HEK293 (cell line): ENCODE data around the gene IFT122.

Experiments used
- GLI4 ChIP-seq: fragments of 450-650 bp; formaldehyde crosslinking; IDR thresholded peaks from 2 replicates; pipeline ENCODE4 v1.5.1; 2016; ENCODE audit warnings: missing biosample characterization, missing genetic modification characterization
- KLF9 ChIP-seq: fragments of 450-650 bp; formaldehyde crosslinking; IDR thresholded peaks from 2 replicates; pipeline ENCODE4 v1.5.1; 2016; ENCODE audit warnings: missing biosample characterization, missing genetic modification characterization, low read depth
- MZF1 ChIP-seq: fragments of 450-650 bp; formaldehyde crosslinking; IDR thresholded peaks from 2 replicates; pipeline ENCODE4 v1.5.1; 2017; ENCODE audit warnings: missing biosample characterization, missing genetic modification characterization, borderline replicate concordance
- OSR2 ChIP-seq: fragments of 450-650 bp; formaldehyde crosslinking; IDR thresholded peaks from 2 replicates; pipeline ENCODE4 v1.5.1; 2016; ENCODE audit warnings: missing biosample characterization, missing genetic modification characterization
- OVOL3 ChIP-seq: fragments of 450-650 bp; formaldehyde crosslinking; IDR thresholded peaks from 2 replicates; pipeline ENCODE4 v1.5.1; 2016; ENCODE audit warnings: missing biosample characterization, missing genetic modification characterization
- RBAK ChIP-seq: fragments of 450-650 bp; formaldehyde crosslinking; IDR thresholded peaks from 2 replicates; pipeline ENCODE4 v1.5.1; 2016; ENCODE audit warnings: missing biosample characterization, missing genetic modification characterization
- ZFHX2 ChIP-seq: fragments of 450-650 bp; formaldehyde crosslinking; conservative IDR thresholded peaks from 2 replicates; pipeline ENCODE4 v1.5.1; 2016; ENCODE audit warnings: missing biosample characterization, missing genetic modification characterization
- ZNF202 ChIP-seq: fragments of 450-650 bp; formaldehyde crosslinking; IDR thresholded peaks from 2 replicates; pipeline ENCODE4 v1.5.1; 2016; ENCODE audit warnings: missing biosample characterization, missing genetic modification characterization, borderline replicate concordance
- ZNF211 ChIP-seq: fragments of 450-650 bp; formaldehyde crosslinking; IDR thresholded peaks from 2 replicates; pipeline ENCODE4 v1.5.1; 2016; ENCODE audit warnings: low read depth, missing biosample characterization, missing genetic modification characterization
- ZNF223 ChIP-seq: fragments of 450-650 bp; formaldehyde crosslinking; IDR thresholded peaks from 2 replicates; pipeline ENCODE4 v1.5.1; 2016; ENCODE audit warnings: missing biosample characterization, missing genetic modification characterization
- ZNF274 ChIP-seq, 2 experiments: fragments of 200-500 bp in 1 of 2; fragments of 450-650 bp in 1 of 2; sonication (Bioruptor generic) in 1 of 2; formaldehyde crosslinking in 1 of 2; IDR thresholded peaks; 2 replicates each; pipeline versions ENCODE4 v1.5.1 to v1.6.1; 2014 to 2016; ENCODE audit warnings: borderline replicate concordance in 1 of 2, inconsistent platforms in 1 of 2, low read length in 1 of 2, missing biosample characterization in 1 of 2, missing genetic modification characterization in 1 of 2
- ZNF292 ChIP-seq: fragments of 450-650 bp; formaldehyde crosslinking; IDR thresholded peaks from 2 replicates; pipeline ENCODE4 v1.5.1; 2016; ENCODE audit warnings: low read depth, missing biosample characterization, missing genetic modification characterization, borderline replicate concordance
- ZNF394 ChIP-seq: fragments of 450-650 bp; formaldehyde crosslinking; IDR thresholded peaks from 2 replicates; pipeline ENCODE4 v1.5.1; 2016; ENCODE audit warnings: missing biosample characterization, missing genetic modification characterization, mild to moderate bottlenecking, moderate library complexity, borderline replicate concordance
- ZNF48 ChIP-seq: fragments of 450-650 bp; formaldehyde crosslinking; IDR thresholded peaks from 2 replicates; pipeline ENCODE4 v1.5.1; 2016; ENCODE audit warnings: missing biosample characterization, missing genetic modification characterization
- ZNF510 ChIP-seq: fragments of 450-650 bp; formaldehyde crosslinking; IDR thresholded peaks from 2 replicates; pipeline ENCODE4 v1.5.1; 2018; ENCODE audit warnings: mild to moderate bottlenecking, missing genetic modification characterization, missing biosample characterization; ENCODE audit not compliant: insufficient replicate concordance
- ZNF610 ChIP-seq: fragments of 450-650 bp; formaldehyde crosslinking; IDR thresholded peaks from 2 replicates; pipeline ENCODE4 v1.5.1; 2016; ENCODE audit warnings: missing biosample characterization, missing genetic modification characterization, borderline replicate concordance
- ZNF654 ChIP-seq: fragments of 450-650 bp; formaldehyde crosslinking; IDR thresholded peaks from 2 replicates; pipeline ENCODE4 v1.5.1; 2016; ENCODE audit warnings: low read depth, missing biosample characterization, missing genetic modification characterization
- ZNF660 ChIP-seq: fragments of 450-650 bp; IDR thresholded peaks from 2 replicates; pipeline ENCODE4 v1.5.1; 2018; ENCODE audit warnings: missing biosample characterization, mild to moderate bottlenecking, missing genetic modification characterization
- ZNF843 ChIP-seq: fragments of 450-650 bp; formaldehyde crosslinking; IDR thresholded peaks from 2 replicates; pipeline ENCODE4 v1.5.1; 2016; ENCODE audit warnings: missing biosample characterization, missing genetic modification characterization
- TF ChIP-seq, protein P1 (sequence below): fragments of 450-650 bp; formaldehyde crosslinking; IDR thresholded peaks from 2 replicates; pipeline ENCODE4 v1.5.1; 2016; ENCODE audit warnings: missing biosample characterization, missing genetic modification characterization, low read depth
- TF ChIP-seq, protein P2 (sequence below): fragments of 450-650 bp; formaldehyde crosslinking; IDR thresholded peaks from 2 replicates; pipeline ENCODE4 v1.5.1; 2017; ENCODE audit warnings: missing biosample characterization, mild to moderate bottlenecking, missing genetic modification characterization, moderate library complexity
- TF ChIP-seq, protein P3 (sequence below): fragments of 450-650 bp; formaldehyde crosslinking; IDR thresholded peaks from 2 replicates; pipeline ENCODE4 v1.5.1; 2016; ENCODE audit warnings: missing biosample characterization, missing genetic modification characterization, borderline replicate concordance
- TF ChIP-seq, protein P4 (sequence below): fragments of 450-650 bp; formaldehyde crosslinking; IDR thresholded peaks from 2 replicates; pipeline ENCODE4 v1.5.1; 2016; ENCODE audit warnings: missing biosample characterization, missing genetic modification characterization
- TF ChIP-seq, protein P5 (sequence below): fragments of 450-650 bp; formaldehyde crosslinking; IDR thresholded peaks from 2 replicates; pipeline ENCODE4 v1.5.1; 2017; ENCODE audit warnings: missing biosample characterization, missing genetic modification characterization
- TF ChIP-seq, protein P6 (sequence below): fragments of 450-650 bp; formaldehyde crosslinking; IDR thresholded peaks from 2 replicates; pipeline ENCODE4 v1.5.1; 2016; ENCODE audit warnings: missing biosample characterization, missing genetic modification characterization

Gene IFT122

DNA sequence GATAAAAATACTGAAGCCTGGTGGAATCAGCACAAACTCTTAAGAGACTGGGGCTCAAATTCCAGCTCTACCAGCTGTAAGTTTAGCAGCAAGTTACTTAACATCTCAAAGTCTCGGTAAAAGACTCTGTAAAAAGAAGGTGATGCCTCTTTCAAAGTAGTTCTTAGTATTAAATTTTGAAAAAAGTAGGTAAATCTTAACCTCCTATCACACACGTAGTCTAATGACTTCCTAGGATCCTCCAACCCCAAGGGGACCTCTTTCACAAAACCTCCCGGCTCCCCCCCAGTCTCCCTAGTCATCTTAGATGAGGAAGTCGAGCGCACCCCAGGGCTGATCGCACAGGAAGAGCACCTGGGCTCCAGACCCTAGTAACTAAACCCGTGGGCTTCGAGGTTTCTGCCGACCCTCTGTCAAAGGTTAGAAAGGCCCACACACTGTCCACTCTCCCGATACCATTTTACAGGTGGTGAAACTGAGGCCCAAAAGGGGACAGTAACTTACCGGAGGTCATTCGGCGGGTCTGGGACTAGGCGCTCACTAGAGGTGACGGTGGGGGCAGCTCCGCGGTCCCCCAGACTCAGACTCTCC is 703 bp upstream of the IFT122 start (continued):
- TF ChIP-seq ZNF202 (tag by site-specific recombination) (no peak), ZNF274 (IDR thresholded peaks at IDR 0.05; ENCODE audit: low read length) (no peak), ZNF274 (tag by site-specific recombination; IDR thresholded peaks at IDR 0.05; ENCODE audit: borderline replicate concordance) (no peak), ZNF660 (tag by site-specific recombination) (no peak), ZNF510 (tag by site-specific recombination) (no peak), ZNF292 (tag by site-specific recombination) (no peak), ZNF843 (tag by site-specific recombination) (0 out of 2 replicates have a peak, but pooled peaks have one; percentile 28), OSR2 (tag by site-specific recombination) (no peak), GLI4 (tag by site-specific recombination) (no peak), ZNF654 (tag by site-specific recombination) (no peak), KLF9 (tag by site-specific recombination) (no peak), ZNF610 (tag by site-specific recombination) (no peak), ZNF223 (no peak), ZNF394 (tag by site-specific recombination) (peak; percentile 54; the same call in 1 of the 2 replicates), OVOL3 (tag by site-specific recombination) (no peak), RBAK (tag by site-specific recombination) (no peak), ZFHX2 (tag by site-specific recombination) (no peak), ZNF211 (tag by site-specific recombination) (no peak), MZF1 (tag by site-specific recombination) (no peak), ZNF48 (tag by site-specific recombination) (no peak)
- TF ChIP-seq, protein P1, sequence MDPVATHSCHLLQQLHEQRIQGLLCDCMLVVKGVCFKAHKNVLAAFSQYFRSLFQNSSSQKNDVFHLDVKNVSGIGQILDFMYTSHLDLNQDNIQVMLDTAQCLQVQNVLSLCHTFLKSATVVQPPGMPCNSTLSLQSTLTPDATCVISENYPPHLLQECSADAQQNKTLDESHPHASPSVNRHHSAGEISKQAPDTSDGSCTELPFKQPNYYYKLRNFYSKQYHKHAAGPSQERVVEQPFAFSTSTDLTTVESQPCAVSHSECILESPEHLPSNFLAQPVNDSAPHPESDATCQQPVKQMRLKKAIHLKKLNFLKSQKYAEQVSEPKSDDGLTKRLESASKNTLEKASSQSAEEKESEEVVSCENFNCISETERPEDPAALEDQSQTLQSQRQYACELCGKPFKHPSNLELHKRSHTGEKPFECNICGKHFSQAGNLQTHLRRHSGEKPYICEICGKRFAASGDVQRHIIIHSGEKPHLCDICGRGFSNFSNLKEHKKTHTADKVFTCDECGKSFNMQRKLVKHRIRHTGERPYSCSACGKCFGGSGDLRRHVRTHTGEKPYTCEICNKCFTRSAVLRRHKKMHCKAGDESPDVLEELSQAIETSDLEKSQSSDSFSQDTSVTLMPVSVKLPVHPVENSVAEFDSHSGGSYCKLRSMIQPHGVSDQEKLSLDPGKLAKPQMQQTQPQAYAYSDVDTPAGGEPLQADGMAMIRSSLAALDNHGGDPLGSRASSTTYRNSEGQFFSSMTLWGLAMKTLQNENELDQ: no peak
- TF ChIP-seq, protein P2, sequence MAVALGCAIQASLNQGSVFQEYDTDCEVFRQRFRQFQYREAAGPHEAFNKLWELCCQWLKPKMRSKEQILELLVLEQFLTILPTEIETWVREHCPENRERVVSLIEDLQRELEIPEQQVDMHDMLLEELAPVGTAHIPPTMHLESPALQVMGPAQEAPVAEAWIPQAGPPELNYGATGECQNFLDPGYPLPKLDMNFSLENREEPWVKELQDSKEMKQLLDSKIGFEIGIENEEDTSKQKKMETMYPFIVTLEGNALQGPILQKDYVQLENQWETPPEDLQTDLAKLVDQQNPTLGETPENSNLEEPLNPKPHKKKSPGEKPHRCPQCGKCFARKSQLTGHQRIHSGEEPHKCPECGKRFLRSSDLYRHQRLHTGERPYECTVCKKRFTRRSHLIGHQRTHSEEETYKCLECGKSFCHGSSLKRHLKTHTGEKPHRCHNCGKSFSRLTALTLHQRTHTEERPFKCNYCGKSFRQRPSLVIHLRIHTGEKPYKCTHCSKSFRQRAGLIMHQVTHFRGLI: 0 out of 2 replicates have a peak, but pooled peaks have one; percentile 33
- TF ChIP-seq, protein P3, sequence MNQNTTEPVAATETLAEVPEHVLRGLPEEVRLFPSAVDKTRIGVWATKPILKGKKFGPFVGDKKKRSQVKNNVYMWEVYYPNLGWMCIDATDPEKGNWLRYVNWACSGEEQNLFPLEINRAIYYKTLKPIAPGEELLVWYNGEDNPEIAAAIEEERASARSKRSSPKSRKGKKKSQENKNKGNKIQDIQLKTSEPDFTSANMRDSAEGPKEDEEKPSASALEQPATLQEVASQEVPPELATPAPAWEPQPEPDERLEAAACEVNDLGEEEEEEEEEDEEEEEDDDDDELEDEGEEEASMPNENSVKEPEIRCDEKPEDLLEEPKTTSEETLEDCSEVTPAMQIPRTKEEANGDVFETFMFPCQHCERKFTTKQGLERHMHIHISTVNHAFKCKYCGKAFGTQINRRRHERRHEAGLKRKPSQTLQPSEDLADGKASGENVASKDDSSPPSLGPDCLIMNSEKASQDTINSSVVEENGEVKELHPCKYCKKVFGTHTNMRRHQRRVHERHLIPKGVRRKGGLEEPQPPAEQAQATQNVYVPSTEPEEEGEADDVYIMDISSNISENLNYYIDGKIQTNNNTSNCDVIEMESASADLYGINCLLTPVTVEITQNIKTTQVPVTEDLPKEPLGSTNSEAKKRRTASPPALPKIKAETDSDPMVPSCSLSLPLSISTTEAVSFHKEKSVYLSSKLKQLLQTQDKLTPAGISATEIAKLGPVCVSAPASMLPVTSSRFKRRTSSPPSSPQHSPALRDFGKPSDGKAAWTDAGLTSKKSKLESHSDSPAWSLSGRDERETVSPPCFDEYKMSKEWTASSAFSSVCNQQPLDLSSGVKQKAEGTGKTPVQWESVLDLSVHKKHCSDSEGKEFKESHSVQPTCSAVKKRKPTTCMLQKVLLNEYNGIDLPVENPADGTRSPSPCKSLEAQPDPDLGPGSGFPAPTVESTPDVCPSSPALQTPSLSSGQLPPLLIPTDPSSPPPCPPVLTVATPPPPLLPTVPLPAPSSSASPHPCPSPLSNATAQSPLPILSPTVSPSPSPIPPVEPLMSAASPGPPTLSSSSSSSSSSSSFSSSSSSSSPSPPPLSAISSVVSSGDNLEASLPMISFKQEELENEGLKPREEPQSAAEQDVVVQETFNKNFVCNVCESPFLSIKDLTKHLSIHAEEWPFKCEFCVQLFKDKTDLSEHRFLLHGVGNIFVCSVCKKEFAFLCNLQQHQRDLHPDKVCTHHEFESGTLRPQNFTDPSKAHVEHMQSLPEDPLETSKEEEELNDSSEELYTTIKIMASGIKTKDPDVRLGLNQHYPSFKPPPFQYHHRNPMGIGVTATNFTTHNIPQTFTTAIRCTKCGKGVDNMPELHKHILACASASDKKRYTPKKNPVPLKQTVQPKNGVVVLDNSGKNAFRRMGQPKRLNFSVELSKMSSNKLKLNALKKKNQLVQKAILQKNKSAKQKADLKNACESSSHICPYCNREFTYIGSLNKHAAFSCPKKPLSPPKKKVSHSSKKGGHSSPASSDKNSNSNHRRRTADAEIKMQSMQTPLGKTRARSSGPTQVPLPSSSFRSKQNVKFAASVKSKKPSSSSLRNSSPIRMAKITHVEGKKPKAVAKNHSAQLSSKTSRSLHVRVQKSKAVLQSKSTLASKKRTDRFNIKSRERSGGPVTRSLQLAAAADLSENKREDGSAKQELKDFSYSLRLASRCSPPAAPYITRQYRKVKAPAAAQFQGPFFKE (tag by site-specific recombination): no peak
- TF ChIP-seq, protein P4, sequence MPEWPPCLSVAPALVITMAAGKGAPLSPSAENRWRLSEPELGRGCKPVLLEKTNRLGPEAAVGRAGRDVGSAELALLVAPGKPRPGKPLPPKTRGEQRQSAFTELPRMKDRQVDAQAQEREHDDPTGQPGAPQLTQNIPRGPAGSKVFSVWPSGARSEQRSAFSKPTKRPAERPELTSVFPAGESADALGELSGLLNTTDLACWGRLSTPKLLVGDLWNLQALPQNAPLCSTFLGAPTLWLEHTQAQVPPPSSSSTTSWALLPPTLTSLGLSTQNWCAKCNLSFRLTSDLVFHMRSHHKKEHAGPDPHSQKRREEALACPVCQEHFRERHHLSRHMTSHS (tag by site-specific recombination): no peak
- TF ChIP-seq, protein P5, sequence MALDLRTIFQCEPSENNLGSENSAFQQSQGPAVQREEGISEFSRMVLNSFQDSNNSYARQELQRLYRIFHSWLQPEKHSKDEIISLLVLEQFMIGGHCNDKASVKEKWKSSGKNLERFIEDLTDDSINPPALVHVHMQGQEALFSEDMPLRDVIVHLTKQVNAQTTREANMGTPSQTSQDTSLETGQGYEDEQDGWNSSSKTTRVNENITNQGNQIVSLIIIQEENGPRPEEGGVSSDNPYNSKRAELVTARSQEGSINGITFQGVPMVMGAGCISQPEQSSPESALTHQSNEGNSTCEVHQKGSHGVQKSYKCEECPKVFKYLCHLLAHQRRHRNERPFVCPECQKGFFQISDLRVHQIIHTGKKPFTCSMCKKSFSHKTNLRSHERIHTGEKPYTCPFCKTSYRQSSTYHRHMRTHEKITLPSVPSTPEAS (tag by site-specific recombination): 0 out of 2 replicates have a peak, but pooled peaks have one; percentile 12
- TF ChIP-seq, protein P6, sequence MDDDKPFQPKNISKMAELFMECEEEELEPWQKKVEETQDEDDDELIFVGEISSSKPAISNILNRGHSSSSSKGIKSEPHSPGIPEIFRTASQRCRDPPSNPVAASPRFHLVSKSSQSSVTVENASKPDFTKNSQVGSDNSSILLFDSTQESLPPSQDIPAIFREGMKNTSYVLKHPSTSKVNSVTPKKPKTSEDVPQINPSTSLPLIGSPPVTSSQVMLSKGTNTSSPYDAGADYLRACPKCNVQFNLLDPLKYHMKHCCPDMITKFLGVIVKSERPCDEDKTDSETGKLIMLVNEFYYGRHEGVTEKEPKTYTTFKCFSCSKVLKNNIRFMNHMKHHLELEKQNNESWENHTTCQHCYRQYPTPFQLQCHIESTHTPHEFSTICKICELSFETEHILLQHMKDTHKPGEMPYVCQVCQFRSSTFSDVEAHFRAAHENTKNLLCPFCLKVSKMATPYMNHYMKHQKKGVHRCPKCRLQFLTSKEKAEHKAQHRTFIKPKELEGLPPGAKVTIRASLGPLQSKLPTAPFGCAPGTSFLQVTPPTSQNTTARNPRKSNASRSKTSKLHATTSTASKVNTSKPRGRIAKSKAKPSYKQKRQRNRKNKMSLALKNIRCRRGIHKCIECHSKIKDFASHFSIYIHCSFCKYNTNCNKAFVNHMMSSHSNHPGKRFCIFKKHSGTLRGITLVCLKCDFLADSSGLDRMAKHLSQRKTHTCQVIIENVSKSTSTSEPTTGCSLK (tag by site-specific recombination): no peak
